SK-N-SH (cell line): ENCODE data around the gene SPTBN1.

Experiments
- CTCF ChIP-seq: fragments of 200-600 bp; sonication (generic); IDR thresholded peaks from 2 replicates; pipeline ENCODE4 v1.6.1; 2017; ENCODE audit warnings: antibody characterized with exemption, mild to moderate bottlenecking, moderate library complexity
- EP300 ChIP-seq, 2 experiments: IDR thresholded peaks; 2 replicates each; pipeline versions ENCODE4 v1.4.0 to v1.6.1; 2012; ENCODE audit warnings: borderline replicate concordance in 1 of 2, low read depth in 1 of 2, low read length in 1 of 2
- EZH2phosphoT487 ChIP-seq: fragments of 200-600 bp; sonication (generic); IDR thresholded peaks from 2 replicates; pipeline ENCODE4 v1.6.1; 2017; ENCODE audit warnings: low read depth, mixed run types, mild to moderate bottlenecking, antibody characterized with exemption, moderate library complexity, borderline replicate concordance
- FOXJ3 ChIP-seq: sonication (generic); formaldehyde crosslinking; IDR thresholded peaks from 2 replicates; pipeline ENCODE4 v1.5.1; 2020; ENCODE audit warnings: mild to moderate bottlenecking, missing genetic modification reagents
- MXI1 ChIP-seq: IDR thresholded peaks from 2 replicates; pipeline ENCODE4 v1.6.1; 2012; ENCODE audit warnings: mild to moderate bottlenecking, low read depth, low read length, improper control_type of control experiment
- NRF1 ChIP-seq: IDR thresholded peaks from 2 replicates; pipeline ENCODE4 v1.6.1; 2012; ENCODE audit warnings: low read depth, mild to moderate bottlenecking, low read length
- POLR2AphosphoS5 ChIP-seq: IDR thresholded peaks from 2 replicates; pipeline ENCODE4 v1.6.1; 2012; ENCODE audit warnings: low read depth, low read length
- RAD21 ChIP-seq: IDR thresholded peaks from 2 replicates; pipeline ENCODE4 v1.6.1; 2012; ENCODE audit warnings: mild to moderate bottlenecking, low read length
- RCOR1 ChIP-seq: fragments of 150-350 bp; IDR thresholded peaks from 2 replicates; pipeline ENCODE4 v1.6.1; 2017; ENCODE audit warnings: antibody characterized with exemption, low read length
- SMC3 ChIP-seq: IDR thresholded peaks from 2 replicates; pipeline ENCODE4 v1.6.1; 2012; ENCODE audit warnings: low read depth, low read length, improper control_type of control experiment
- YY1 ChIP-seq: IDR thresholded peaks from 2 replicates; pipeline ENCODE4 v1.4.0; 2012; ENCODE audit warnings: low read depth, mild to moderate bottlenecking
- TF ChIP-seq, protein P1 (sequence below): fragments of 150-350 bp; IDR thresholded peaks from 2 replicates; pipeline ENCODE4 v1.6.1; 2017; ENCODE audit warnings: antibody characterized with exemption, low read length, low read depth, borderline replicate concordance
- TF ChIP-seq, protein P2 (sequence below): IDR thresholded peaks from 2 replicates; pipeline ENCODE4 v1.4.0; 2012; ENCODE audit warnings: low read depth

GRCh38 chr2:54409752-54410151 is 46.4 kb upstream of the SPTBN1 start:
- TF ChIP-seq CTCF (no peak), YY1 (no peak), FOXJ3 (no peak), SMC3 (no peak), RCOR1 (no peak), EP300 (IDR thresholded peaks at IDR 0.05; ENCODE audit: borderline replicate concordance in 1 of 2, low read depth in 1 of 2, low read length in 1 of 2) (no peak), MXI1 (no peak), EZH2phosphoT487 (no peak), POLR2AphosphoS5 (no peak), RAD21 (no peak), NRF1 (no peak)
- TF ChIP-seq, protein P1, sequence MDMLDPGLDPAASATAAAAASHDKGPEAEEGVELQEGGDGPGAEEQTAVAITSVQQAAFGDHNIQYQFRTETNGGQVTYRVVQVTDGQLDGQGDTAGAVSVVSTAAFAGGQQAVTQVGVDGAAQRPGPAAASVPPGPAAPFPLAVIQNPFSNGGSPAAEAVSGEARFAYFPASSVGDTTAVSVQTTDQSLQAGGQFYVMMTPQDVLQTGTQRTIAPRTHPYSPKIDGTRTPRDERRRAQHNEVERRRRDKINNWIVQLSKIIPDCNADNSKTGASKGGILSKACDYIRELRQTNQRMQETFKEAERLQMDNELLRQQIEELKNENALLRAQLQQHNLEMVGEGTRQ, result no peak
- TF ChIP-seq, protein P2, sequence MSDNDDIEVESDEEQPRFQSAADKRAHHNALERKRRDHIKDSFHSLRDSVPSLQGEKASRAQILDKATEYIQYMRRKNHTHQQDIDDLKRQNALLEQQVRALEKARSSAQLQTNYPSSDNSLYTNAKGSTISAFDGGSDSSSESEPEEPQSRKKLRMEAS, result no peak
